Keratinocyte (primary cell): Measurements from ENCODE around the gene UNKL. TPM values are rescaled to one million over a fixed set of nuclear protein-coding genes. Genes with fewer than 3 reads are reported as not detected.

Source experiments
- DNase-seq: peaks from one replicate; pipeline ENCODE4 v3.0.0-alpha.2; 2011; ENCODE audit warnings: low read depth, missing footprints, low spot score
- FAIRE-seq: peaks from 2 replicates; lab custom pipeline; 2011; peaks lifted over from hg19 to GRCh38; lab: Jason Lieb, UNC
- H2AFZ ChIP-seq: 2 replicates; pipeline ENCODE4 v1.6.0; 2012; ENCODE audit warnings: low read length, control low read depth, inconsistent platforms; ENCODE audit not compliant: control insufficient read depth
- H3K27ac ChIP-seq: 2 replicates; pipeline ENCODE4 v1.5.1; 2011; ENCODE audit warnings: low read length; ENCODE audit not compliant: control insufficient read depth, insufficient read depth
- H3K27me3 ChIP-seq: 3 replicates; pipeline ENCODE4 v1.6.0; 2011; ENCODE audit warnings: low read length; ENCODE audit not compliant: control insufficient read depth, insufficient read depth; ENCODE audit errors: extremely low read depth
- H3K36me3 ChIP-seq, 2 experiments: 2 replicates in 1 of 2; 3 replicates in 1 of 2; pipeline ENCODE4 v1.5.1; 2011; ENCODE audit warnings: low read length in 2 of 2, mild to moderate bottlenecking in 1 of 2; ENCODE audit not compliant: control insufficient read depth in 2 of 2, insufficient read depth in 2 of 2; ENCODE audit errors: extremely low read depth in 1 of 2
- H3K4me1 ChIP-seq: 3 replicates; pipeline ENCODE4 v1.5.1; 2011; ENCODE audit warnings: low read length; ENCODE audit not compliant: control insufficient read depth, insufficient read depth; ENCODE audit errors: extremely low read depth
- H3K4me2 ChIP-seq: 3 replicates; pipeline ENCODE4 v1.6.0; 2011; ENCODE audit warnings: low read depth, low read length; ENCODE audit not compliant: control insufficient read depth, insufficient read depth; ENCODE audit errors: extremely low read depth
- H3K4me3 ChIP-seq, 3 experiments: fragments of 200-600 bp in 1 of 3; sonication (generic) in 1 of 3; 2 replicates in 2 of 3; 3 replicates in 1 of 3; pipeline ENCODE4 v1.5.1; 2011 to 2016; ENCODE audit warnings: low read length in 3 of 3, mild to moderate bottlenecking in 3 of 3, control low read depth in 2 of 3, inconsistent platforms in 1 of 3, low read depth in 1 of 3, mixed read lengths in 1 of 3, mixed run types in 1 of 3, moderate library complexity in 1 of 3; ENCODE audit not compliant: control insufficient read depth in 2 of 3, insufficient read depth in 2 of 3; ENCODE audit errors: extremely low read depth in 1 of 3
- H3K79me2 ChIP-seq: 2 replicates; pipeline ENCODE4 v1.6.0; 2012; ENCODE audit warnings: low read length; ENCODE audit not compliant: control insufficient read depth, insufficient read depth
- H3K9ac ChIP-seq: 3 replicates; pipeline ENCODE4 v1.6.0; 2011; ENCODE audit warnings: low read length; ENCODE audit not compliant: control insufficient read depth, insufficient read depth; ENCODE audit errors: extremely low read depth
- H3K9me1 ChIP-seq: 3 replicates; pipeline ENCODE4 v1.6.0; 2011; ENCODE audit warnings: low read length; ENCODE audit not compliant: control insufficient read depth, insufficient read depth; ENCODE audit errors: extremely low read depth
- H3K9me3 ChIP-seq: 2 replicates; pipeline ENCODE4 v1.5.1; 2012; ENCODE audit warnings: low read depth, low read length; ENCODE audit not compliant: control insufficient read depth
- H4K20me1 ChIP-seq: 3 replicates; pipeline ENCODE4 v1.6.0; 2011; ENCODE audit warnings: low read length; ENCODE audit not compliant: control insufficient read depth, insufficient read depth; ENCODE audit errors: extremely low read depth
- EZH2 ChIP-seq: IDR thresholded peaks from one replicate; pipeline ENCODE4 v1.6.1; 2012; ENCODE audit warnings: inconsistent platforms, mild to moderate bottlenecking, low read length, moderate library complexity
- dilution Hi-C: fragments of 300-500 bp; cut with MboI; formaldehyde crosslinking; loops from one replicate; pipeline ENCODE4 v1.7.0; 2020; ENCODE audit warnings: low sequenced_read_pairs; ENCODE audit not compliant: extremely low pct_ligation_motif_present
- polyA plus RNA-seq, 5 experiments: library from polyadenylated mRNA; depleted of rRNA in 3 of 5; stranded (reverse) in 3 of 5; stranded (forward) in 1 of 5; unstranded in 1 of 5; fragments of >200 nt; gene quantifications; 1 replicate in 1 of 5; 2 replicates in 3 of 5; 3 replicates in 1 of 5; pipeline versions ENCODE4 v1.2.1 to v1.2.3, GENCODE V29; 2011 to 2012; ENCODE audit warnings: missing spikeins in 2 of 5, low read depth in 1 of 5, low replicate concordance in 1 of 5
- TF ChIP-seq, protein P1 (sequence below), 3 experiments: IDR thresholded peaks in 1 of 3; conservative IDR thresholded peaks in 1 of 3; optimal IDR thresholded peaks in 1 of 3; 2 replicates in 2 of 3; 3 replicates in 1 of 3; pipeline versions ENCODE3 to v1.5.1; 2011; ENCODE audit warnings: low read length in 3 of 3, mild to moderate bottlenecking in 3 of 3, moderate library complexity in 2 of 3, control low read depth in 1 of 3, inconsistent platforms in 1 of 3; ENCODE audit not compliant: insufficient read depth in 2 of 3; ENCODE audit errors: extremely low read depth in 1 of 3

Gene UNKL
- polyA plus RNA-seq, 1 donor (not counting 4 experiments of a cell fraction or from before 2014, with no cell fraction given) = 2.3 TPM

DNA sequence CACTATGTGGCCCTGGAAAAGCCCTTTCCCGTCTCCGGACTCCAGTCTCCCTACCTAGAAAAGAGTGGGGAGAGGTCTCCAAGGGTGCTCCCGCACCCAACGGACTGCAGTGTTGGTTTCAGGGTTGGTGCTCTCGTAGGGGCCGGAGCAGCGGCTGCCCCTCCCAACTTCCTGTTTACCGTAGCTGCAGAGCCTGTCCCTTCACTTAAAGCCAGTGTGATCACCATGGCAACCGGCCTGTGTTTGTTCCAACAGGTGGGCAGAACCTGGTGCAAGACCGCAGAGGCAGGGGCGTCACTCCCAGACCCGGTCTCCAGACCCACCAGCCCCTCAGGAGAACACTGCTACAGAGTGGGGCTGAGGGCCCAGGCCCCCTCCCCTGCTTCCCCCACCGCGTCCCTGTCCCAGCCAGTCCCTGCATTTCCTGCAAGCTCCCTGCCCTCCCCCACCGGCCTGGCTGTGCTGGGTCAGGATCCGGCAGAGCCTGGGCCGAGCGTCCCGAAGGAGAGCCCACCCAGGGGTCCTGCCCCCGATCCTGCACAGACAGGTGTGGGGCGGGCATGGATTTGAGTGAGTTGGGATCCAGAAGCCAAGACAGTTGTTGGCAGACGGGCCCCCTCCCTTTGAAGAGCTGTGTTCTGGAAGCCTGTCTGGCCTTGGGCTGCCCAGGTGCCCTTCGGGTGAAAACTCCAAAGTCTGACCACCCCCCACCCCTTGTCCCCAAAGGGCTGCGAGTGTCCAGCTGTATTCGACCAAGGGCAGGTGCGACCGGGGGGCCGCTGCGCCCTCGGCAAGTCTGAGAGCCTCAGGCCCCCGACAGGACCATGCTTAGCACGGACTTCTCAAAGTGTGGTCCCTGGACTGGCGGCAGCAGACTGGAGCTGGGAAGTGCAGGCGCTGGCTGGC, 82.5 kb downstream of the UNKL start:
- H3K4me3 ChIP-seq = no peak overlapping the region
- DNase-seq = no peak
- no peak overlapping the region for H3K4me2 ChIP-seq
- peak; percentile 24 for TF ChIP-seq EZH2
- TF ChIP-seq, protein P1, sequence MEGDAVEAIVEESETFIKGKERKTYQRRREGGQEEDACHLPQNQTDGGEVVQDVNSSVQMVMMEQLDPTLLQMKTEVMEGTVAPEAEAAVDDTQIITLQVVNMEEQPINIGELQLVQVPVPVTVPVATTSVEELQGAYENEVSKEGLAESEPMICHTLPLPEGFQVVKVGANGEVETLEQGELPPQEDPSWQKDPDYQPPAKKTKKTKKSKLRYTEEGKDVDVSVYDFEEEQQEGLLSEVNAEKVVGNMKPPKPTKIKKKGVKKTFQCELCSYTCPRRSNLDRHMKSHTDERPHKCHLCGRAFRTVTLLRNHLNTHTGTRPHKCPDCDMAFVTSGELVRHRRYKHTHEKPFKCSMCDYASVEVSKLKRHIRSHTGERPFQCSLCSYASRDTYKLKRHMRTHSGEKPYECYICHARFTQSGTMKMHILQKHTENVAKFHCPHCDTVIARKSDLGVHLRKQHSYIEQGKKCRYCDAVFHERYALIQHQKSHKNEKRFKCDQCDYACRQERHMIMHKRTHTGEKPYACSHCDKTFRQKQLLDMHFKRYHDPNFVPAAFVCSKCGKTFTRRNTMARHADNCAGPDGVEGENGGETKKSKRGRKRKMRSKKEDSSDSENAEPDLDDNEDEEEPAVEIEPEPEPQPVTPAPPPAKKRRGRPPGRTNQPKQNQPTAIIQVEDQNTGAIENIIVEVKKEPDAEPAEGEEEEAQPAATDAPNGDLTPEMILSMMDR (optimal IDR thresholded peaks at IDR 0.05 in 1 of 3, IDR thresholded peaks at IDR 0.05 in 1 of 3, conservative IDR thresholded peaks at IDR 0.05 in 1 of 3; ENCODE audit: extremely low read depth in 1 of 3, insufficient read depth in 2 of 3, low read length in 3 of 3) = no peak
- H4K20me1 ChIP-seq = peaks cover 5% of the 10 kb centered on the region
- no peaks in the 10 kb centered on the region for H3K4me1 ChIP-seq
- dilution Hi-C loops = no loop called here
- H2AFZ ChIP-seq = no peak overlapping the region
- H3K27ac ChIP-seq = no peak overlapping the region
- FAIRE-seq = no peak
- peaks cover 58% of the 10 kb centered on the region for H3K27me3 ChIP-seq
- H3K9me3 ChIP-seq = no peaks in the 10 kb centered on the region
- no peaks in the 10 kb centered on the region for H3K36me3 ChIP-seq
- no peaks in the 10 kb centered on the region for H3K79me2 ChIP-seq
- no peak overlapping the region for H3K9ac ChIP-seq
- H3K9me1 ChIP-seq = no peaks in the 10 kb centered on the region

- H3K4me2 ChIP-seq = no peak overlapping the region
- H3K9me3 ChIP-seq = no peaks in the 10 kb centered on the region
- H3K4me3 ChIP-seq = no peak overlapping the region
- H3K27me3 ChIP-seq = peaks cover 49% of the 10 kb centered on the region
- no peaks in the 10 kb centered on the region for H3K9me1 ChIP-seq
- no peak overlapping the region for H2AFZ ChIP-seq
- TF ChIP-seq, protein P1 (optimal IDR thresholded peaks at IDR 0.05 in 1 of 3, IDR thresholded peaks at IDR 0.05 in 1 of 3, conservative IDR thresholded peaks at IDR 0.05 in 1 of 3; ENCODE audit: extremely low read depth in 1 of 3, insufficient read depth in 2 of 3, low read length in 3 of 3) = no peak
- TF ChIP-seq EZH2 = no peak
- H3K4me1 ChIP-seq = no peaks in the 10 kb centered on the region
- H3K79me2 ChIP-seq = no peaks in the 10 kb centered on the region
- H3K36me3 ChIP-seq = no peaks in the 10 kb centered on the region
- DNase-seq (no peak), FAIRE-seq (no peak)
- H4K20me1 ChIP-seq = peaks cover 5% of the 10 kb centered on the region
- H3K27ac ChIP-seq = no peak overlapping the region
- dilution Hi-C loops = no loop called here
- no peak overlapping the region for H3K9ac ChIP-seq
Measured at GRCh38 chr16:1330931-1331711, 83.4 kb downstream of the UNKL start.
